K562 (cell line): Measurements from ENCODE around the gene KNTC1. TPM values are rescaled to one million over a fixed set of nuclear protein-coding genes. Genes with fewer than 3 reads are reported as not detected.

Experiments
- ASH1L ChIP-seq: fragments of 450-650 bp; IDR thresholded peaks from 2 replicates; pipeline ENCODE4 v1.6.1; 2018; ENCODE audit warnings: borderline replicate concordance, mild to moderate bottlenecking, low read depth; ENCODE audit not compliant: partially characterized antibody
- ATF7 ChIP-seq: fragments of 450-650 bp; IDR thresholded peaks from 2 replicates; pipeline ENCODE4 v1.7.1; 2014; ENCODE audit warnings: mild to moderate bottlenecking, moderate library complexity
- BRD9 ChIP-seq: fragments of 450-650 bp; IDR thresholded peaks from 2 replicates; pipeline ENCODE4 v1.6.1; 2018; ENCODE audit warnings: low read depth; ENCODE audit not compliant: partially characterized antibody
- CHD4 ChIP-seq: fragments of 200-600 bp; sonication (generic); IDR thresholded peaks from 3 replicates; pipeline ENCODE4 v1.6.1; 2012; ENCODE audit warnings: low read depth, mild to moderate bottlenecking, mixed read lengths, low read length, inconsistent platforms; ENCODE audit not compliant: insufficient read depth, insufficient replicate concordance, poor library complexity, severe bottlenecking
- CREM ChIP-seq: IDR thresholded peaks from 2 replicates; pipeline ENCODE4 v1.6.1; 2014; ENCODE audit warnings: antibody characterized with exemption, low read depth
- FOSL1 ChIP-seq: fragments of 200-800 bp; sonication (Bioruptor generic); conservative IDR thresholded peaks from 2 replicates; pipeline ENCODE4 v1.6.1; 2016; ENCODE audit warnings: missing genetic modification characterization, missing compliant biosample characterization
- ILK ChIP-seq: fragments of 450-650 bp; IDR thresholded peaks from 2 replicates; pipeline ENCODE4 v1.6.1; 2016; ENCODE audit warnings: missing genetic modification characterization, low read depth, mild to moderate bottlenecking, missing compliant biosample characterization, moderate library complexity, borderline replicate concordance
- MEF2A ChIP-seq: IDR thresholded peaks from 2 replicates; pipeline ENCODE4 v1.6.1; 2011; ENCODE audit warnings: low read depth, mild to moderate bottlenecking, low read length, moderate library complexity; ENCODE audit not compliant: control insufficient read depth
- MYC ChIP-seq, 2 experiments: fragments of 250-450 bp in 1 of 2; sonication (Bioruptor Pico) in 1 of 2; IDR thresholded peaks; 2 replicates each; pipeline versions ENCODE4 v1.5.1 to v1.6.1; 2012 to 2021; ENCODE audit warnings: low read depth in 2 of 2, borderline replicate concordance in 1 of 2, improper control_type of control experiment in 1 of 2, low read length in 1 of 2, mild to moderate bottlenecking in 1 of 2, moderate library complexity in 1 of 2
- PCBP2 ChIP-seq: fragments of 200-400 bp; formaldehyde crosslinking; IDR thresholded peaks from 2 replicates; pipeline ENCODE4 v1.6.1; 2018; ENCODE audit warnings: low read length, low read depth, mild to moderate bottlenecking, moderate library complexity; ENCODE audit not compliant: poor library complexity, severe bottlenecking
- SMAD2 ChIP-seq: fragments of 150-350 bp; IDR thresholded peaks from 2 replicates; pipeline ENCODE4 v1.6.1; 2014; ENCODE audit warnings: low read depth, mild to moderate bottlenecking, low read length
- SRSF1 ChIP-seq: fragments of 200-400 bp; formaldehyde crosslinking; IDR thresholded peaks from 2 replicates; pipeline ENCODE4 v1.6.1; 2017; ENCODE audit warnings: mild to moderate bottlenecking, low read depth, low read length, moderate library complexity
- TAF9B ChIP-seq: fragments of 450-650 bp; IDR thresholded peaks from 2 replicates; pipeline ENCODE4 v1.6.1; 2018; ENCODE audit warnings: mild to moderate bottlenecking; ENCODE audit not compliant: partially characterized antibody
- TCF3 ChIP-seq: sonication (generic); formaldehyde crosslinking; IDR thresholded peaks from 2 replicates; pipeline ENCODE4 v1.4.0; 2020; ENCODE audit warnings: mild to moderate bottlenecking, missing genetic modification reagents
- ZNF165 ChIP-seq: fragments of 250-450 bp; sonication (Bioruptor Pico); IDR thresholded peaks from 2 replicates; pipeline ENCODE4 v1.4.0; 2020; ENCODE audit warnings: borderline replicate concordance
- ZNF57 ChIP-seq: fragments of 450-650 bp; formaldehyde crosslinking; IDR thresholded peaks from 2 replicates; pipeline ENCODE4 v1.4.0; 2020; ENCODE audit warnings: mild to moderate bottlenecking, moderate library complexity
- polyA plus RNA-seq, 8 experiments: library from polyadenylated mRNA; depleted of rRNA in 4 of 8; stranded (reverse) in 5 of 8; unstranded in 3 of 8; fragments of >200 nt; fragmentation: Nextera tagmentation in 2 of 8; fragmentation: Illumina TruSeq in 1 of 8; extraction: Ambion mirVana in 2 of 8; extraction: Trizol in 1 of 8; gene quantifications; 2 replicates each; pipeline versions ENCODE4 v1.2.1 to v1.2.3, GENCODE V29; 2011 to 2014; ENCODE audit warnings: inconsistent platforms in 1 of 8, missing spikeins in 1 of 8
- total RNA-seq, 7 experiments: library from RNA; depleted of rRNA in 6 of 7; stranded (reverse); fragments of >200 nt in 6 of 7; fragmentation: Illumina TruSeq in 2 of 7; extraction: Trizol in 2 of 7; gene quantifications; 2 replicates each; pipeline versions ENCODE4 v1.2.1 to v1.2.3, GENCODE V29; 2011 to 2021; ENCODE audit warnings: low replicate concordance in 1 of 7
- TF ChIP-seq, protein P1 (sequence below): fragments of 200-800 bp; sonication (Bioruptor generic); IDR thresholded peaks from 2 replicates; pipeline ENCODE4 v1.6.1; 2017; ENCODE audit warnings: missing genetic modification characterization, missing compliant biosample characterization
- TF ChIP-seq, protein P2 (sequence below): sonication (generic); formaldehyde crosslinking; IDR thresholded peaks from 2 replicates; pipeline ENCODE4 v1.8.1; 2023; ENCODE audit warnings: mild to moderate bottlenecking, missing genetic modification reagents
- TF ChIP-seq, protein P3 (sequence below): fragments of 450-650 bp; IDR thresholded peaks from 2 replicates; pipeline ENCODE4 v1.7.1; 2018; ENCODE audit warnings: mild to moderate bottlenecking, low read depth; ENCODE audit not compliant: partially characterized antibody

The KNTC1 gene
- total and polyA plus RNA-seq, 9 of the 15 experiments (the other 6 are each of a cell fraction or from before 2014, with no cell fraction given), result 38.9 to 135 (median 99.6) TPM

DNA sequence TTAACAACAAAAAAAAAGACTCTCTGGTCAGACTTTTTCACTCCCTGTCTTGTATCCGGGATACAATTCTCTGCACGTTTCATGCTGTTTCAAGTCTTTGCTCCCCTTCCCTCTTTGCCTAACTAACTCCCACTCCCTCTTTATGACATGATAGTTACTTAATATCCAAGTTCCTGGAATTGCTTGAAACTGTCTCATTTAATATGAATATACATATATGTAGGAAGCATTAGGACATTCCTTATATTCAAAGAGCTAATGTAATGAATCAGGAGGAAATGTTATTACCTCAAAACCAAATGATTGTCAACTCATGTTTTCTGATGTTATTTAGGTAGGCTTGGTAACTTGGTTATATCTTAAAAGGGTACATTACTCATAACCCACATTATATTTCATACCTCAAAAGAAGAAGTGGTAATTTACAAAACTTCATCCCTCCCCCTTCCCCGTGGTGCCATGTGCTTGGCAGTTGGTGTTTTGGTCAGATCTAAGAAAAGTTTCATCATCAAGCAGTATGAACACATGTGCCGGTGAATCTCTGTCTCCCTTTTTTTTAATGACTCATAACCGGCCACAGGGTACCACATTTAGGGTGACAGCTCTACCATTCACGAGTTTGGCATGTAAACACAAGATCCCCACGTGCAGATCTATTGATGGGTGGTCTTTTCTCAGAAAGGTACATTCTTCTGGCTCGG is 119.6 kb downstream of the KNTC1 start (continued):
- TF ChIP-seq ILK (tag), result no peak
- TF ChIP-seq, protein P1, sequence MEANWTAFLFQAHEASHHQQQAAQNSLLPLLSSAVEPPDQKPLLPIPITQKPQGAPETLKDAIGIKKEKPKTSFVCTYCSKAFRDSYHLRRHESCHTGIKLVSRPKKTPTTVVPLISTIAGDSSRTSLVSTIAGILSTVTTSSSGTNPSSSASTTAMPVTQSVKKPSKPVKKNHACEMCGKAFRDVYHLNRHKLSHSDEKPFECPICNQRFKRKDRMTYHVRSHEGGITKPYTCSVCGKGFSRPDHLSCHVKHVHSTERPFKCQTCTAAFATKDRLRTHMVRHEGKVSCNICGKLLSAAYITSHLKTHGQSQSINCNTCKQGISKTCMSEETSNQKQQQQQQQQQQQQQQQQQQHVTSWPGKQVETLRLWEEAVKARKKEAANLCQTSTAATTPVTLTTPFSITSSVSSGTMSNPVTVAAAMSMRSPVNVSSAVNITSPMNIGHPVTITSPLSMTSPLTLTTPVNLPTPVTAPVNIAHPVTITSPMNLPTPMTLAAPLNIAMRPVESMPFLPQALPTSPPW (CRISPR knock-in tag), result peak; percentile 32; the same call in 1 of the 2 replicates
- no peak for TF ChIP-seq TAF9B
- no peak for TF ChIP-seq ASH1L
- TF ChIP-seq BRD9, result no peak
- TF ChIP-seq SRSF1, result no peak
- TF ChIP-seq PCBP2, result no peak
- TF ChIP-seq, protein P2, sequence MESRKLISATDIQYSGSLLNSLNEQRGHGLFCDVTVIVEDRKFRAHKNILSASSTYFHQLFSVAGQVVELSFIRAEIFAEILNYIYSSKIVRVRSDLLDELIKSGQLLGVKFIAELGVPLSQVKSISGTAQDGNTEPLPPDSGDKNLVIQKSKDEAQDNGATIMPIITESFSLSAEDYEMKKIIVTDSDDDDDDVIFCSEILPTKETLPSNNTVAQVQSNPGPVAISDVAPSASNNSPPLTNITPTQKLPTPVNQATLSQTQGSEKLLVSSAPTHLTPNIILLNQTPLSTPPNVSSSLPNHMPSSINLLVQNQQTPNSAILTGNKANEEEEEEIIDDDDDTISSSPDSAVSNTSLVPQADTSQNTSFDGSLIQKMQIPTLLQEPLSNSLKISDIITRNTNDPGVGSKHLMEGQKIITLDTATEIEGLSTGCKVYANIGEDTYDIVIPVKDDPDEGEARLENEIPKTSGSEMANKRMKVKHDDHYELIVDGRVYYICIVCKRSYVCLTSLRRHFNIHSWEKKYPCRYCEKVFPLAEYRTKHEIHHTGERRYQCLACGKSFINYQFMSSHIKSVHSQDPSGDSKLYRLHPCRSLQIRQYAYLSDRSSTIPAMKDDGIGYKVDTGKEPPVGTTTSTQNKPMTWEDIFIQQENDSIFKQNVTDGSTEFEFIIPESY, result no peak
- TF ChIP-seq, protein P3, sequence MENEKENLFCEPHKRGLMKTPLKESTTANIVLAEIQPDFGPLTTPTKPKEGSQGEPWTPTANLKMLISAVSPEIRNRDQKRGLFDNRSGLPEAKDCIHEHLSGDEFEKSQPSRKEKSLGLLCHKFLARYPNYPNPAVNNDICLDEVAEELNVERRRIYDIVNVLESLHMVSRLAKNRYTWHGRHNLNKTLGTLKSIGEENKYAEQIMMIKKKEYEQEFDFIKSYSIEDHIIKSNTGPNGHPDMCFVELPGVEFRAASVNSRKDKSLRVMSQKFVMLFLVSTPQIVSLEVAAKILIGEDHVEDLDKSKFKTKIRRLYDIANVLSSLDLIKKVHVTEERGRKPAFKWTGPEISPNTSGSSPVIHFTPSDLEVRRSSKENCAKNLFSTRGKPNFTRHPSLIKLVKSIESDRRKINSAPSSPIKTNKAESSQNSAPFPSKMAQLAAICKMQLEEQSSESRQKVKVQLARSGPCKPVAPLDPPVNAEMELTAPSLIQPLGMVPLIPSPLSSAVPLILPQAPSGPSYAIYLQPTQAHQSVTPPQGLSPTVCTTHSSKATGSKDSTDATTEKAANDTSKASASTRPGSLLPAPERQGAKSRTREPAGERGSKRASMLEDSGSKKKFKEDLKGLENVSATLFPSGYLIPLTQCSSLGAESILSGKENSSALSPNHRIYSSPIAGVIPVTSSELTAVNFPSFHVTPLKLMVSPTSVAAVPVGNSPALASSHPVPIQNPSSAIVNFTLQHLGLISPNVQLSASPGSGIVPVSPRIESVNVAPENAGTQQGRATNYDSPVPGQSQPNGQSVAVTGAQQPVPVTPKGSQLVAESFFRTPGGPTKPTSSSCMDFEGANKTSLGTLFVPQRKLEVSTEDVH, result no peak
- peak; percentile 95 for TF ChIP-seq MYC (IDR thresholded peaks at IDR 0.05; ENCODE audit: low read depth, low read length)
- TF ChIP-seq MYC (CRISPR knock-in tag; IDR thresholded peaks at IDR 0.05; ENCODE audit: borderline replicate concordance, low read depth), result no peak
- no peak for TF ChIP-seq ZNF57 (CRISPR knock-in tag)
- no peak for TF ChIP-seq CHD4
- no peak for TF ChIP-seq TCF3 (CRISPR knock-in tag)
- TF ChIP-seq CREM, result no peak
- no peak for TF ChIP-seq MEF2A
- TF ChIP-seq FOSL1 (tag), result peak; percentile 70; the same call in 1 of the 2 replicates
- TF ChIP-seq ZNF165 (CRISPR knock-in tag), result no peak
- TF ChIP-seq SMAD2, result no peak
- no peak; the same call in 1 of the 2 replicates for TF ChIP-seq ATF7
